Measurements from ENCODE around the gene ZNF436.
"Not testable (repeated sequence)": the region's sequence is repeated elsewhere in the genome, so short reads cannot be mapped to it uniquely, and the experiment has no call there.

The ZNF436 gene

DNA sequence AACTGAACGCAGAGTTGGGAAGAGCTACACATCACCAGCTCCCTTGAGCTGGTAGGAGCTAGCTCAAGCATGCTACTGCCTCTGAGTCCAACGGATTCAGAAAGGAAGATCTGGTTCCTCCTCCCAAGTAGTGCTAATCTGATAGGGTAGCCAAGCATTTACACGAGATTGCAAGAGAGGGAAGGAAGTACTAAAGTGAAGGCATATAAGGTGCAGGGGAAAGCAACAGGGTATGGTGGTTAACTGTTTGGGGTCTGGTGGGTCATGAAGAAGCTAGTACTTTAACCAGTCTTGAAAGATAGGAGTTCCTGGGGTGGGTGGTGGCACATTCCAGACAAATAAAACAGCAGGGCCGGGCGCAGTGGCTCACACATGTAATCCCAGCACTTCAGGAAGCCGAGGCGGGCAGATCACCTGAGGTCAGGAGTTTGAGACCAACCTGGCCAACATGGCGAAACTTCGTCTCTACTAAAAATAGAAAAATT is 20.2 kb upstream of the ZNF436 start:
- no peak for DNase-seq

DNA sequence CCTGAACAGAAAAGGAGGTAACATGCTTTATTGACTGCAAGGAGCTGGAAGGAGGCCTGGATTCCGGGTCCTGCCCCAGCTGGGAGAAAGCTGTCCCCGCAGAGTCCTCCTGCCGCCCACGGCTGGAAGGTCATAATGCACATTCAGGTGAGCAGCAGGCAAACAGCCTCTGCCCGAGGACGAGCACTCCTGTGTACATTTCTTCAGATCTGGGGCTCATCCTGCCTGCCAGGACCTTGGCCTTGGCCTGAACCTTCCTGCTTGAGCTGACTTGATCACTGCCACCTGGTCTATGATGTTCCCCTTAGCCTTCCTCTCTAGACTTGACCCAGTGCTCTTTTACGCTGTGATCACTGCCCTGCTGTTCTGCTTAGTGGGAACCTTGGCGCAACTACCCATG is 17.9 kb upstream of the ZNF436 start:
- no peak for DNase-seq

DNA sequence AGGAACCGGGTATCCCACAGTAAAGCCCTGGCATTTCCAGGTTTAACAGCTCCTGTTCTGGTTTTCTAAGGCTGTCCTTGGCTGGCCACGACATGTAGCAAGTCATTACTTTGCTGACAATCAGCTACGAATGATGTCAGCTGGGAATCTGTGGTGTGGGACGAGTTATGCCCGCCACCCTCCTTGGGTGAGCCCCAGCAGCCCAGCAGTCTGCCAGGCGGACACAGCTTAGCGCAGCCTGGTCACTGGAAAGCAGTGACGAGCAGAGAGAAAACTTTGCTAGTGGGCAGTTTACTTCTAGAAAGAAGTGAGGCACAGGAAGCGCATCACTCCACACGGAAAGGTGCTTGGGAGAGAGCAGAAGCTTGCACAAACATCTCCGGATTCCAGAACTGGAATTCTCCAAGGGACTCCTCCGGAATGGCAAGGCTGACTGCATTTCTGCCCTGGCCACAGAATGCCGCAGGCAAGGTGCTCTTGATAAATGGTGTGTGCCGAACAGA is 15.5 kb upstream of the ZNF436 start:
- no peak for DNase-seq

DNA sequence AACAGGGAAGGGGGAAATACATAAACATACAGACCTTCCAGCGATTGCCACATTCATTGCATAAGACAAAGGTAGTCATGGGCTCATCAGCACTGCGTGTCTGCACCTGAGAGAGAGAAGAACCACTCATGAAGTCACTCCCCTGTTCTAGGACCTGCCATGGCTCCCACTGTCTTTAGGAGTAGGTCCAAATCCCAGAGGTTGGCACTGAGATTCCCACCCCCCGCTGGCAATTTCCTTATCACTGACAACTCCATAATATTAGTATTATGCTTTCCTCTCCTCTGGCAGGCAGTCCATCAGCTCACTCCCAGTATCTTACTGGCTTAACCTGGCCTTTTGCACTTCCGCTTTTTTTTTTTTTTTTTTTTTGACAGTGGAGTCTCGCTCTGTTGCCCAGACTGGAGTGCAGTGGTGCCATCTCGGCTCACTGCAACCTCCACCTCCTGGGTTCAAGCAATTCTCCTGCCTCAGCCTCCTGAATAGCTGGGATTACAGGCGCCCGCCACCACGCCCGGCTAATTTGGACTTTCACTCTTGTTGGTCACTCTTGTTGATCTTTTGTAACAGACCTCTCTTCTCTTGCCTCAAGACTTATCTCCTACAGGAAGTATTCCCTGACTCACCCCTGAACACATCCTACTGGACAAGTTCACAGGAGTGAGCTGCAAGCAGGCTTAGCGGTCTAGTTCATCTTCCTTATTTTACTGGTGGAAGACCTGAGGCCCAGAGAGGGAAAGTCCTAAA is 14.8 kb upstream of the ZNF436 start:
- no peak for DNase-seq

DNA sequence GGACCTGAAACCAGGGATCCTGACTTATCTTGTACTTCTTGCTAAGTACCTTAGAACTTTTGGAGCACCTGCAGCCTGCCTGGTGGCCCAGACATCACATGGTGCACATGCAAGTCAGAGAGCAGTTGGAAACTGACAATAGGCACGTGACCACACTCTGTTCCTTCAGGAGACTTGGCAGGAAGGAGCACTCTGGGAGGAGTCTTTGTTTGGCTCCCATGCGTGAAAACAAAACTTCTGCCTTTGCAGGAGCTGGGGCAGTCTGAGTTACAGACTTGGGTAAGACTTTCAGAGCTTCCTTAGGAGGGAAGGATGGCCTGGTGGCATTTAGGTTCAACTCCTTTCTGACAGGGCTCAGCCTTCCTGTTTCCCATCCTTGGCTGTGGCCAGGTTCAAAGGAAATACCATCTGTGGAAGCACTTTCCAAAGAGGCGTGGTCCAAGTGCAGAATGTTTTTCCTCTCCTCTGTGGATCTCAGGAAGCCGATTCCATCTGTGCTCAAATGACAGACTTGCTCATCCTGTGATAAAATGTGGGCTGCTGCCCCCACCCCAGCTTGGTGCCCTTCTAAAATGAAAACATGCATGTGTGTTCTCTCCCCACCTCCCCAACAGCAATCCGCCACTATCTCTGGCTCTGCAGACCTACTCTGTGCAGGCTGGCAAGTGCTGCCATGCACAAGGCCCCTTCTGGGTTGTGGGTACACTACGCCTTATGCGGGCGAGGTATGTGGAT is 14.1 kb upstream of the ZNF436 start:
- no peak for DNase-seq

DNA sequence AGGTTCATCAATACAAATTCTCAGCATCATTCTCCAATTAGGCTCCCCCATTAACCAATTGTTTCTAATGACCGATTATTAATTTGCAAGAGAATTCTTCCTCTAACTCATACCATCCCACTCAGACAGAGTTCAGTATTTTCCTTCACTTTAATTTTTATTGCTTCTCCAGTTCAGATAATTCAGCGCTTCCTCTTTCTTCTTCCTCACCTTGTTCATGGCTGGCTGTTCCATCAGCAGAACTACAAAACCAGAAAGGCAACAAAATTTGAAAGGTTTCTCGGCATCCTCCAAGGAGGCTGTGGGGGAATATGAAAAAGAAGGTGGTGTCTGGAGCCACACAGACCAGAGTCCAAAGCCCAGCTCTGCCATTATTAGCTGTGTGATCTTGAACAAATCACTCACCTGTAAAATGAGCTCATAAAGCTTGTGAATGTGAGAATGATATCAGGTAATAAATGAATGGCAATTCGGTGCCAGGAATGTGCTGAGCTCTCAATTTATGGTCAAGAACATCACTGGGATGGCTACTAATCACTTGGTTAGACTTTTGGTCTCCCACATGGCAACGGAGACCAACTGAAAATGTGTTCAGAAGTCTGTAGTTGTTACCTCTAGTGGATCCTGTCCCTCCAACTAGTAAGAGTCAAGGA is 11.7 kb upstream of the ZNF436 start:
- DNase-seq = no peak

DNA sequence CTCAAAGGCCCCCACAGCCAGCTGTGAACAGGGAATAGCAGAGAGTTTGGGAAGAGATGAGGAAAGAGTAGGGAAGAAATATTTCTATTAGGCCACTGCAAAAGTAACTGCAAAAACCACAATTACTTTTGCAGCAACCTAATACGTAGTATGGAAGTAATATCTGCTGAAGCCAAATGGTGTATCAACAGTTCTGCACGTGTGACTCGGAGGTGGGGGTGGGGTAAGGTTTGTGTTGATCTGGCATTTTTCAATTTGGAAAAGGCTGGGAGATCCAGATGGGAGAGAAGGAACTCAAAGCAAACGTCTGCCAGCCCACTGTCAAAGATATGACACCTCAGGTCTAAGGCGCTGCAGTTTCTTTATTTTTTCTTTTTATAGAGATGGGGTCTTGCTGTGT is 11.1 kb upstream of the ZNF436 start:
- no peak for DNase-seq

DNA sequence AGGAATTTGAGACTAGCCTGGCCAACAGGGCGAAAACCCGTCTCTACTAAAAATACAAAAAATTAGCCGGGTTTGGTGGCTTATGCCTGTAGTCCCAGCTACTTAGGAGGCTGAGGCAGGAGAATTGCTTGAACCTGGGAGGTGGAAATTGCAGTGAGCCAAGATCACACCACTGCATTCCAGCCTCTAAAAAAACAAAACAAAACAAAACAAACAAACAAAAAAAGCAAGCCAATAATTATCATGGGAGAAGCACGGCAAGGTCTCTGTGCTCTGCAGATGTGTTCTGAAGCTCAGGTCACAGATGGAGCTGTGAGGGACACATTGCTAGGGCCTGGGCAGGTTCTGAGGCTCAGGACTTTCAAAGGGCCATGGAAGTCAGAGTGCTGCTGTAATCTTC is 10.6 kb upstream of the ZNF436 start:
- not testable (repeated sequence) for DNase-seq

DNA sequence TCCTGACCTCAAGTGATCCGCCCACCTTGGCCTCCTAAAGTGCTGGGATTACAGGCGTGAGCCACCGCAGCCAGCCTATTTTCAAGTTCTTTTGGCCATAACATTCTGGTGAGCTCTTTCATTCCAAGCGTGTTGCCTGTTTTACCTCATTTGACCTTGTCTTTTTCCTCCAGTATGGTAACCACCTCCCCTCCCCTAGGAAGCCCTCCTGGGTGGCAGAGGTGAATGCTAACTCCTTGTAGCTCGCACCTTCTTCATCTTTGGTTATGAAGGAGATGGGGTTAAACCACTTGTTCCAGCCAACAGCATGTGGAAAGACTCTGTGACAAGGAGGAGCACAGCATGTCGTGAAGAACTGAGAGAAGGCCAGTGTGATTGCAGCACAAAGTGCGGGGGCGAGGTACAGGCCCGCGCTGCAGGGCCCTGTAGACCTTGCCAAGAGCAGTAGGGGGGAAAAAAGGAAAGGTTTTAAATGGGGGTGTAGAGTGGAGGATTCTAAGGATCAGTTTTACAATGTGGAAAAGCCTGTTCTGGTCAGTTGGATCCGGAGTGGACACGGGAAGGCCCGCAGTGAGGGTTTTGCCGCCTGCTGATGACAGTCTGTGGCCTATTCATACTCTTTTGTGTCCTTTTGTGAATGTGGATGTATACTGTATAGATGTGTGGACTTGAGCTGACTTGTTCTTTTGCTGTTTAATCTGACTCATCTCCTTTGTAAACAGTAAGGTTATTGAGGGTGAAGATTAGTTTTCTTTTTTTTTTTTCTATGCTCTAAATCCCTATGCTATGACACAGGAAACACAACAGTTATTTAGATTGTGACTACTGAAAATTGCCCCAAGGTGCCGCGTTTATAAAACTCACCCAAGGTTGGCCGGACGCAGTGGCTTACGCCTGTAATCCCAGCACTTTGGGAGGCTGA is 7.5 kb upstream of the ZNF436 start:
- no peak for DNase-seq

DNA sequence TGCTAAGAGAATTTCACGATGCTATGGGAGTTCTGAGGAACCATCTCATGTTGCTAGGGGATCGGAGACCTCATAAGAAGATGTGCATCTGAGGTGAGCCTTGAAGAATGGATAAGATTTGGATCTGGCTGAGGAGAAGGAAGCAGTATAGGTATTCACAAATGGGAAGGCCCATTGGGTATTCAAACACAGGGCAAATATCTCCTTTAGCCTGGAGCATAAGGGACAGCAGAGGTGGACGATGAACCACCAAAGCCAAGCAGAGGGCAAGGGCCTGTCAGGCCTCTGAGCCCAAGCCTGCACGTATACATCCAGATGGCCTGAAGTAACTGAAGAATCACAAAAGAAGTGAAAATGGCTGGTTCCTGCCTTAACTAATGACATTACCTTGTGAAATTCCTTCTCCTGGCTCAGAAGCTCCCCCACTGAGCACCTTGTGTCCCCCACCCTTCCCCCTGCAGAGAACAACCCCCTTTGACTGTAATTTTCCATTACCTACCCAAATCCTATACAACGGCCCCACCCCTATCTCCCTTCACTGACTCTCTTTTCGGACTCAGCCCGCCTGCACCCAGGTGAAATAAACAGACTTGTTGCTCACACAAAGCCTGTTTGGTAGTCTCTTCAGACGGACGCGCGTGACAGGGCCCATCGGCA is 4.6 kb upstream of the ZNF436 start:
- DNase-seq = not testable (repeated sequence)

DNA sequence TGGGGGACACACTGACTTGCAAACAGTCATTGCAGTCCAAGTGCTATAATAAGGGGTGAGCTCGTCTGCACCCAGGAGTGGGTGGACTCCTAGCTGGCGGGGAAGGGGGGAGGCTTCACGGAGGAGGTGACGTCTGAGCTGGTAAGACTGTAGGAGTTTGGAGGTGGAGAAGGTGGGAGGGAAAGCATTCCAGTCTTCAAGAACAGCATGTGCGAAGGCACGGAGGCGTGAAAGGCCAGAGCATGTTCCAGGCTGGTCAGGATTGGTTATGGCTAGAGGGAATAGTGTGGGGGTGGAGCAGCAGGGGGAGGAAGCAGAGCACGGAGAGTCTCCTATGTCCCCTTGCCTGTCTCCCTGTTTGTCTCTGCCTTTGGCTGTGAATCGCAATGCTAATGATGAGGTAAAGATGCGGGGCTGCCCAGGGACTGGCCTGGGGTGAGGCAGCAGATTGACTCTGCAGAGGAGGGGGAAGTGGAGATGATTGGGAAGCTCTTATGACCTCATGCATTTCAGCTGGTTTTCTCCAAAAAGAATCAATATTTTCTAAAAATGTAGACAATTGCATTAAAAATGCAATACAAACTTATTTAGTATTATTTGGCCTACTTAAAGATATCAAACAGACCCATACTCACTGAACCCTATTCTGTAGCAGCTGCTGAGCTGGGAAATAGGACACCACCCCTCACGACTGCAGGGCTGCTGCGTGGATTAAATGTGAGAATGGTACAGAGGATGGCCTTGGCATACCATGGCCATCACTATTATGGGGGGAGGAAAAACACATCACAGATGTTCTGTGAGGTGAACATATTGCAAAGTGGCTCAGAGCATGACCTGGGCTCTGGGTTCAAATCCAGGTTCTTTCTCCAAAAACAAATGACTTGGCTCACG is 2.6 kb upstream of the ZNF436 start:
- no peak for DNase-seq

DNA sequence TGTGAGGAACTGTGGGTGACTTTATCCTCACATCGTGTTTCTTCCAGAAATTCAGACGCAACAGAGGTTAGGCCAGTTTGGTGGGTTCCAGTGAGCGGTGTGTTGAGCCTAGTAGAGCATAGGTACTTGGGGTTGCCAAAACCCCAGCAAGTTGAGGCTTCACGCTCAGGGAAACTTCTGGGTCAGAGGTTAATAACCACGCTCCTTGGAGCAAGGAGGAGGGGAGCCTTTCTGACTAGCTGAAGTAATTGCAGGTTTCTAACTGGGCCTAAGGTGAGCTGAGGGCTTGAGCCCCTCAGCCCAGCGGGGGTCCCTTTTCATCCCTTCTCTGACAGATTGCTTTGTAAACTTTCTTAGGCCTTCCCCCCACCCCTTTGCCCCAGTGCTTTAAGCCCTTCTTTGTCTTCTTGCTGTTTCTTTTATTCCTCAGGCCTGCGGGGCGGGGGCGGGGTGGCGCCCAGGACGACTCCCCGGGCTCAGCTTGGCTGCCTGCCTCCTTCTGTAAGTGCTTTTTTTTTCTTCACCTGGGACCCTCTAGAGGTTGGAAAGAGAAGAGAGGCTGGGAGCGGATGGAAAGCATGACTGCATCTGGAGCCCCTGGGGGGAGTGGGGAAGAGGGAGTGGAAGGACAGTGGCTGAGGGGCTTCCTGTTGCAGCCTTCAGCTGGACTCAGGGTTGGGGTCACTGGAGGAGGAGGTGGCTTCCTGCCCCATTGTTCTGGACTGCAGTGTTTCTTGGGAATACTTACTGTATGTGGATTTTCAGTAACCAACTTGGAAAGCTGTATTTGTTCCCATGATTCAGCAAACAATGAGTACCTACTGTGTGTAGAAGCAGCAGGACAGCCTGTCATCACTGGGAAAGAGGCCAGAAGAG is 1.3 kb upstream of the ZNF436 start:
- DNase-seq = no peak

DNA sequence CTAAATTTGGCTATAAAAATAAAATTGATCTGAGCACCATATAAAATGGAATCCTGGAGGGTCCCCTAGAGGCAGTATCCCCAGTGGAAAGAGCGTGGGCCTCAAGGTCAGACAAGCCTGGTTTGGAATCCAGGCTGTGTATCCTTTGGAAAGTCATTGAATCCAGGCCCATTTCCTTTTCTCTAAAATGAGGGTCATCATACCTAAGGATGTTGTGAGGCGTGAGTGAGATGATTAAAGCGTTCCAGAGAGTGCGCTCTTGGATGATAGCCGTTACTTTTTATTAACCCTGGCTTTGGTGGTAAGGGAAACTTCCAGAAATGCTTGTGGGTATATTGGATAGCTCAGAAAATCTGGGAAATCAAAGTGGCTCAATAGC is 683 bp upstream of the ZNF436 start:
- DNase-seq = no peak

DNA sequence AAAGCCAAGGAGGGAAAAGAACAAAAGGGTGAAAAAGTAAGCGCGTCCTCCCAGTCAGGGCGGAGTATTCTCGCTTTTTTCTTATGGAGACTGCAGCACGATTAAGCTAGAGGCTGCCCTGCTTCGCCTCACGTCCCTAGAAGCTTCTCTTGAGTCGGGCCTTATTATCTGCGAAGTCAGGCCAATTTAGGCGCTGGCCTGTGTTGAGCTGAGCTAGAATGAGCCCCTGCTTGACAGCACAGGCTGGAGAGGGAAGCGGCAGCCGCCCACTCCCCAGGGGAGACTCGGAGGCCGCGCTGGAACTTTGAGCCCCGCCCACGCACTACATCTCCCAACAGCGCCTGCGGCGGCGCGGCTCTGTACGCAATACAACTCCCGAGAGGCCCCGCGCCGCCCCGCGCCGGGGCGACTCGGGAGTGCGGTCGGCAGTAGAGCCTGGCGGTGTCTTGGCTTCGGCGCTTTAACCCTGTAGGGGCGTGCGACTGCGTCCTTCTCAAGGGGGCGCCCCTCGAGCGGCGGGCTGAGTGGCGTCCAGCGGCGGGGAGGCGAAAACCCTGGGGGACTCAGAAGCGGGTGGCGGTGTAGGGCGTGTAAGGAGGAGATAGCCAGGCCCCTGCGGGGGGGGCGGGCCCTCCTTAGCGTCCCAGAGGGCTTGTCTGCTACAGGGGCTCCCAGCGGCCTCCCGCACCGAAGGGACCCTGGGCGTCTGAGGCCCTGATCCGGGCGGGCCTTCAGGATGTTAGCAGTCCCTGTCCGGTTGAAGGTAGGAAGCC is 888 bp downstream of the ZNF436 start:
- DNase-seq = peak; percentile 72

DNA sequence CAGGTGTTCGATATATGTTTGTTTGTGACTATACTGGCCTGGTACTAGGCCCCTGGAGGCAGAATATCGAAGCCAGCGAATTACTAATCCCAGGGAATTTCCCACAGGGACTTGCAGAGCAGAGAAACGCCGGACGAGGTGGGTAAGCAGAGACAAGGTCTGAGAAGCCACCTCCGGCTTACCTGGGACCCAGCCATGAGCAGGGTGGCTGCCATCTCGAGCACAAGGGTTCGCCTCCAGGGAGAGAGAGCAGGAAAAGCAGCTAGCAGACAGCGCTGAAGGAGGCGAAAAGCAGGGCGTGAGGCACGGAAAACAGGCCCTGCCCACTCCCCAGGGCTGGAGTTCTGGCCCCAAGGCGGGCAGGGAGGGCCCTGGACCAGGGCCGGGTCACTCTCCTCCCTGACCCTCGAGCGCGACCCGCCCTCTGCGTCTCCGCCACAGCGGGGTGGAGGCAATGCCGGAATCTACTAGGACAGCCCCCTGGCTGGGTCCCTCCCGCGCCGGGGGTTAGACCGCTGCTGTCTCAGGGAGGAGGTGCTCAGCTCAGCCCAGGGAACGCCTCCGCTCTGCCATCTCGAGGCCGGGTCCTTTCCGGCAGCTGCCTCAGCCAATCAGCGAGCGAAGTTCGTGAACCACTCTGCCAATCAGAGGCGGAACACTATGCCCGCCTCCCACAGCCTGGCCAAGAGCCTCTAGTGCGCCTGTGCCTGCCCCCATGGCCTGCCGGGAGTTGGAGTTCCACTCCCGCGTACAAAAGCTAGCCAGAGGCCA is 1.7 kb downstream of the ZNF436 start:
- DNase-seq = peak; percentile 96

DNA sequence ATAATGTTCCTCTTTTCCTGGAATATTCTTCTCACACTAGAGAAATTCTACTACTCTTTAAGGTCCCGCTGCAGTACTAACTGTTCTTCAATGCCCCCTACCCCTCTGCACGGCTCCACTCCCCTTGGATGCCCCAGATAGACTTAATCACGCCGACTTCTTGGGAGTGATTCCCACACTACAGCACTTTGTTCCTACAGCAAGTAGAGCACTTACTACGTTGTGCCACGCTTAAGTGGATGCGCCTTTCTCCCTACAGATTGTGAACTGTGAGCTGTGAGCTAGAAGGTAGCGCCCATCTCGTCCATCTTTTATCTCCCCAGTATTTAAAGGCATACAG is 2.2 kb downstream of the ZNF436 start:
- no peak for DNase-seq

DNA sequence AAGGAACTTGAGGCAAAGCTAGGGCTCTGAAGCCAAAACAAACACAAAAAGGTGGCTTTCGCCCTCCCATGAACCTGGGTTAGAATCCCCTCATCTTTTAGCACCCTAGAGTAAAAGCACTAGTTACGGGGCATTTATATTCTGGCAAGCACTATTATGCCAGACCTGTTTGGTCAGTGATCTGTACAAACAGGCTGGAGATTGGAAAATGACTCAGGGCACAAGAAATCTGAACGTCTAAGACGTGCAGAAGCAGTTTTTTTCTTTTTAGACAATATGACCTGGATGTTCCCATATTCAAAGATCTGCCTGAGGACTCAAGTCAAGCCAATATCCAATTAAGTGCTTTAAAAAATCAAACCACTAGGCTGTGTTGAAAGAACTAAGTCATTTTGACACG is 3.0 kb downstream of the ZNF436 start:
- DNase-seq = no peak

DNA sequence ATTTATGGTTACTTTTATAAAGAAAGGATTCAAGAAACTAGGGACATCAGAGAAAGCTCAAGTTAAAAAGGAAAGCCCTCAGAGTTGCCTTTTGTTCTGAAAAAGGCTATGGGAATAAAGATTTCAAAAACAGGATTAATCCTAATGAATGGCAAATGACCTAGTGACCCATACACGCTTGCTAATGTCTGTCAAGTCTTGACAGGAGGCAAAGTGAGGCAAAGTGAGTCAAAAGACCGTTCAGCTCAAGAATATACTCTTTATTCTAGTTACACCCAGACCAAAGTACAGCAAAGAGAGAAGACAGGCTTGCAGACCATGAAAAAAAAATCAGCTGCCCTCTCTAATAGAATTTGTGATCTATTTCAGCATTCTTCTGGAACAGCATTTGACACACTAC is 3.5 kb downstream of the ZNF436 start:
- no peak for DNase-seq
